Adrenal gland (tissue), 12 donors: ENCODE measurements around the gene FAT1. TPM values are rescaled to one million over a fixed set of nuclear protein-coding genes. Genes with fewer than 3 reads are reported as not detected.

Source experiments
- DNase-seq, 7 donors: peaks; one replicate each; pipeline ENCODE4 v3.0.0-alpha.2; 2019 to 2020
- H3K27ac ChIP-seq, 5 donors: fragments of 200-600 bp; sonication (generic) in 4 of 5; 1 replicate in 3 of 5; 2 replicates in 2 of 5; pipeline versions ENCODE4 v1.5.1 to v1.8.0; 2016 to 2020; ENCODE audit warnings: mild to moderate bottlenecking in 1 of 5
- H3K27me3 ChIP-seq: fragments of 200-600 bp; 2 replicates; pipeline ENCODE4 v1.8.0; 2021
- H3K36me3 ChIP-seq, 2 donors: fragments of 200-600 bp; replicated peaks in 1 of 2; 1 replicate in 1 of 2; 2 replicates in 1 of 2; pipeline versions ENCODE4 v1.5.1 to v1.8.0; 2018 to 2022
- H3K4me1 ChIP-seq, 2 donors: fragments of 200-600 bp; replicated peaks in 1 of 2; 1 replicate in 1 of 2; 2 replicates in 1 of 2; pipeline versions ENCODE4 v1.5.1 to v1.8.0; 2018 to 2021
- H3K4me3 ChIP-seq, 4 donors: fragments of 200-600 bp; sonication (generic) in 3 of 4; one replicate each; pipeline ENCODE4 v1.5.1; 2016 to 2018
- H3K9me3 ChIP-seq, 3 donors: fragments of 200-600 bp; sonication (generic) in 1 of 3; replicated peaks in 1 of 3; 1 replicate in 2 of 3; 2 replicates in 1 of 3; pipeline versions ENCODE4 v1.5.1 to v1.8.0; 2016 to 2021
- POLR2A ChIP-seq, 2 donors: fragments of 450-650 bp; IDR thresholded peaks; one replicate each; pipeline ENCODE4 v1.6.1; 2017; ENCODE audit warnings: antibody characterized with exemption in 2 of 2, mild to moderate bottlenecking in 2 of 2, moderate library complexity in 1 of 2
- WGBS, 4 donors: extraction: QIAGEN DNeasy Blood & Tissue Kit in 2 of 4; methylation state at CpG; one replicate each; pipeline versions ENCODE4 v1.1.5 to v1.1.7; 2013 to 2017; 5-methylcytosine and 5-hydroxymethylcytosine counted together
- intact Hi-C, 2 donors: fragments of 100-400 bp; cut with DNase I; formaldehyde crosslinking; loops; one replicate each; pipeline versions ENCODE4 v1.14.1 to v1.15.0; 2022 to 2023
- polyA plus RNA-seq, 3 donors: library from polyadenylated mRNA; stranded (reverse); fragments of 200-250 nt in 2 of 3; fragments of 350-450 nt in 1 of 3; fragmentation: Illumina TruSeq in 1 of 3; extraction: RNeasy Lipid Tissue Mini Kit (QIAGEN cat#74804) in 1 of 3; gene quantifications; one replicate each; pipeline ENCODE4 v1.2.3, GENCODE V29; 2013 to 2014
- total RNA-seq, 9 donors: library from RNA; depleted of rRNA in 4 of 9; stranded (reverse); fragments of >200 nt in 4 of 9; fragments of 120-200 nt in 1 of 9; fragmentation: NEBNext Ultra II Directional in 1 of 9; extraction: Animal tissue kit (Norgen Biotek cat#: 25700) in 1 of 9; gene quantifications; one replicate each; pipeline versions ENCODE4 v1.1.0 to v1.2.4, GENCODE V29; 2013 to 2023
- TF ChIP-seq, protein P1 (sequence below), 6 experiments: fragments of 450-650 bp in 4 of 6; fragments of 200-600 bp in 2 of 6; sonication (generic) in 1 of 6; IDR thresholded peaks; 1 replicate in 5 of 6; 2 replicates in 1 of 6; pipeline versions ENCODE4 v1.5.1 to v1.8.0; 2016 to 2021; ENCODE audit warnings: antibody characterized with exemption in 6 of 6, mild to moderate bottlenecking in 2 of 6, moderate library complexity in 1 of 6
- donor health status: healthy with polysubstance abuse.
- donor health status: Bipolar disorder and iron deficiency.
- donor health status: DM: yes; HTN: yes; CAD: no.
- donor health status: DM: no; HTN: no; CAD: no.
- donor health status: DM: no; HTN: no; CAD: no.
- donor health status: DM: yes; HTN: yes; CAD: no.

Gene FAT1
- total and polyA plus RNA-seq, 12 donors = 0.79 to 147 (median 6.3) TPM

DNA sequence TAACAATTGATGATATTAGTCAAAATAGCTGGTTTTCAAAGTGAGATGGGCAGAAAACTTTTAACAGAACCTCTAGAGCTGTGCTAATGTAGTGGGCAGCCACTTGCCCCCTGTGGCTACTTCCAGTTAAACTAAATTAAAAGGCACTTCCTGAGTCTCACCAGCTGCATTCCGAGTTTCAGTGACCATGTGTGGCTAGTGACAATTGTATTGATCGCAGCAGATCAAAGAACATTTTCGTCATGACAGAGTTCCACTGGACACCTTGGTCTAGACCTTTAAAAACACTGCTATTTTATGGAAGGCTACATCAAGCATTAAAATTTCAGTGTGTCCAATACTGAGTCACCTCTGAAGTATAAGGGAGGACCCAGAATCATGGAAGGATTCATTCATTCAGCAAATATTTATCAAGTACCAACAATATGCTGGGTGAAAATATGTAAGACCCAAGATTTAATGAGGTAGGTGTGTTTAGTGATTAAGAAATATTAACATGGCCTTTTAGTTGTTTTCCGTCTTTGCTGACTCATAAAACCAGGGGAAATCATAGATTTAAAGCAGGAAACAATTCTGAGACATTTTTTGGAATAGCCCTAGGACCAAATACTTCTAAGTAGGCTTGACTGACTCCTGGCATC, 5.1 kb upstream of the FAT1 start:
- H3K36me3 ChIP-seq = no peaks in the 10 kb centered on the region
- TF ChIP-seq, protein P1, sequence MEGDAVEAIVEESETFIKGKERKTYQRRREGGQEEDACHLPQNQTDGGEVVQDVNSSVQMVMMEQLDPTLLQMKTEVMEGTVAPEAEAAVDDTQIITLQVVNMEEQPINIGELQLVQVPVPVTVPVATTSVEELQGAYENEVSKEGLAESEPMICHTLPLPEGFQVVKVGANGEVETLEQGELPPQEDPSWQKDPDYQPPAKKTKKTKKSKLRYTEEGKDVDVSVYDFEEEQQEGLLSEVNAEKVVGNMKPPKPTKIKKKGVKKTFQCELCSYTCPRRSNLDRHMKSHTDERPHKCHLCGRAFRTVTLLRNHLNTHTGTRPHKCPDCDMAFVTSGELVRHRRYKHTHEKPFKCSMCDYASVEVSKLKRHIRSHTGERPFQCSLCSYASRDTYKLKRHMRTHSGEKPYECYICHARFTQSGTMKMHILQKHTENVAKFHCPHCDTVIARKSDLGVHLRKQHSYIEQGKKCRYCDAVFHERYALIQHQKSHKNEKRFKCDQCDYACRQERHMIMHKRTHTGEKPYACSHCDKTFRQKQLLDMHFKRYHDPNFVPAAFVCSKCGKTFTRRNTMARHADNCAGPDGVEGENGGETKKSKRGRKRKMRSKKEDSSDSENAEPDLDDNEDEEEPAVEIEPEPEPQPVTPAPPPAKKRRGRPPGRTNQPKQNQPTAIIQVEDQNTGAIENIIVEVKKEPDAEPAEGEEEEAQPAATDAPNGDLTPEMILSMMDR (IDR thresholded peaks at IDR 0.05) = no peak
- TF ChIP-seq POLR2A (IDR thresholded peaks at IDR 0.05) = no peak
- DNase-seq = no peak
- H3K4me3 ChIP-seq = no peak overlapping the region
- WGBS, 4 donors = 54 to 75% (median 70%) methylated on average over 4 of the region's 4 CpGs
- peaks cover 16 to 26% of the 10 kb centered on the region in 2 donors for H3K4me1 ChIP-seq
- no peaks in the 10 kb centered on the region for H3K9me3 ChIP-seq
- H3K27me3 ChIP-seq = peaks cover 27% of the 10 kb centered on the region
- no peak overlapping the region for H3K27ac ChIP-seq
- intact Hi-C loops = no loop called here

DNA sequence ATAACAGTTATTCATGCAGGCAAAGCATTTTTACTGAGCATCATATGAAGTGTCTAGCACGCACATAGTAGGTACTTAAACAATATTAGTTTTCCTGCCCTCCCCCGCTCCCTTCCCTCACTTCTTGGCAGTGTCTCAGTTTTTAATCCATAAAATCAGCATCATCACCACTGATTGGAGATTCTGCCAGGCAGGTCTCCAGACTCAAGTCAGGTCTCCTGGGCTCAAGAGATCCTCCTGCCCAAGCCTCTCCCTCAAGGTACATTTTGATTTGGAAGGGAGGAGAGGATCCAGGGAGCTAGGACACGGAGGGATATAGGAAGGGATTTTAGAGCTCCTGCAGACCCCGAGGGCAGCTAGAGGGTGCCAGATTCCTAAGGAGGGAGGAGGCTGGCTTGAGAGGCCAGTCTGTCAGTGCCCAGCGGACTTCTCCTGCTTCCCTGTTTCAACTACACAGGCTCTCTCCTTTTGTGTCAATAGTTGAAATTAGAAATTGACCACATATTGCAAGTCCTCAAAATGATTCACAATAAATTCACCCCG, 4.4 kb upstream of the FAT1 start:
- Histone ChIP-seq H3K4me3 (no peak overlapping the region), H3K27me3 (peaks cover 33% of the 10 kb centered on the region), H3K36me3 (no peaks in the 10 kb centered on the region), H3K9me3 (no peaks in the 10 kb centered on the region), H3K27ac (no peak overlapping the region), H3K4me1 (peaks cover 16 to 30% of the 10 kb centered on the region in 2 donors)
- intact Hi-C loops = no loop called here
- DNase-seq = no peak
- TF ChIP-seq, protein P1 (IDR thresholded peaks at IDR 0.05) = no peak
- TF ChIP-seq POLR2A (IDR thresholded peaks at IDR 0.05) = no peak
- 58 to 66% (median 63%) methylated on average over 6 of the region's 6 CpGs for WGBS, 4 donors

DNA sequence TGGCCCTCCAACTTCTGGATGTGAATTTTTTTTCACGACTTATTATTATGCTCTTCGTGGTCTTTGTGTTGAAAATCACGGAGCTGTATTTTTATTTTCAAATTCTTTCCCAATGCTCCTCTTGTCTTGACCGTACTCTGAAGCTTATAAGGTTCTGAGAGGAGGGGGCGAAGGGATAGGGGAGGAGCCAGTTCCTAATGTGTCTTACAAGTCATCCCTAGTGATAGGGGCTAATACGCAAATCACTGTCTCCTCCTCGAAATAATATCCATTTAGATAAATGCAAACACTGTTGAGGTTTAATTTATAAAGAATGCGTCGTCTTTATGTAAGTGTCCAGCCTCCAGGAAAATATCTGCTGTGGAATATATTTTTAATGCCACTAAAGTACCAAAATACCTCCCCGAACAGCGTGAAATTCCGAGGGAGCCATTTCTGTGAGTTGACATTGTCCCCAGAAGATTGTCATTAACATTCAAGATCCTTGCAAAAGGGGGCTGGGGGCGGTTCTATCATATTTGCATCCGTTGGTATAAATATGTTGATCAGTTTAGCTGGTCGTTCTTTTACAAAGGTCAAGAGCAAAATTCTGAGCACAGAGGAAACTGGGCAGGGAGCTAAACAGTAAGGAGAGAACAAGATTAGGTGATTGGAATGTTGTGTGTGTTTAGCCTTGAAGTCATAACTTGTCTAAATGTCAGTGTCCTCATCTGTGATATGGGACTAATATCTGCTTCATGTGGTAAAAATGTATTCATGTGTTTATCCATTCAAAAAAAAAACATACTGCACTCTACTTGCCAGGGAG, 3.7 kb upstream of the FAT1 start:
- Histone ChIP-seq H3K36me3 (no peaks in the 10 kb centered on the region), H3K9me3 (no peaks in the 10 kb centered on the region), H3K4me3 (peak overlapping the region in 1 of 4 donors; percentile 61), H3K4me1 (peaks cover 16 to 33% of the 10 kb centered on the region in 2 donors), H3K27ac (no peak overlapping the region), H3K27me3 (peaks cover 40% of the 10 kb centered on the region)
- 7 to 12% (median 10%) methylated on average over 15 of the region's 15 CpGs for WGBS, 4 donors
- no peak for DNase-seq
- intact Hi-C loops = no loop called here
- TF ChIP-seq, protein P1 (IDR thresholded peaks at IDR 0.05) = no peak
- no peak for TF ChIP-seq POLR2A (IDR thresholded peaks at IDR 0.05)

DNA sequence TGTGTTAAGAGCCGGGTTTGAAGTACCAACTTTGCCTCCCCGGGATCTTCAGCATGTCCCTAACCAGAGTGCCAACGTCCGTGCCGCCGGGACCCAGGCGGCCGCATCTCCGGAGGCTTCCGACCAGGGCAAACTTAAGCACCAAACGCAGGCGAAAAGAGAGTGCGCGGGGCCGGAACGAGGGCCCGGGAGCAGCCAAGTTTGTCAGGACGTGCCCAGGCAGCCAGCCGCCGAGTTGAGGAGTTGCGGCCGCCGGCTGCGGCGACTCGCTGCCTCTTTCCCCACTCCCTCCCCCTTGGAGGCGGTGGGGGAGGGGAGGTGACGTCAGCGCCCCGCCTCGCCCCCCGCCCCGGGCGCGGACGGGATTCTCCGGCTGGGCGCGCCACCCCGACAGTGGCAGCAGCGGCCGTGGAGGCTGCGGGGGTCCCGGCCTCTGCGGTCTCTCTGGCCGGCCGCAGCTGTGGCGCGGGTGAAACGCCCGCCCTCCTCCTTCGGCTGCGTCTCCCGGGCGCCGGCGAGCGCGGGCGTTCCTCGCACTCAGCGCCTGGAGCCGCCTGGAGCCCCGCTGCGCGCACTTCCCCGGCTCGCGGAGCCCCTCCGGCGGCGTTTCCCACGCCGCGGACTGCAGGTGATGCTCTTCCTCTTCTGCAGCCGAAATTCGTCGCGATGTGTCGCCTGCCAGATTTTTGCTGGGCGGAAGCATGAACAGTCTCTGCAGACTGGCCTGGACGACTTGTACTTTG, 2.9 kb upstream of the FAT1 start:
- Histone ChIP-seq H3K27ac (peak overlapping the region in 1 of 5 donors; percentile 62), H3K9me3 (no peaks in the 10 kb centered on the region), H3K4me3 (peak overlapping the region in 1 of 4 donors; percentile 61), H3K4me1 (peaks cover 16 to 33% of the 10 kb centered on the region in 2 donors), H3K36me3 (no peaks in the 10 kb centered on the region), H3K27me3 (peaks cover 47% of the 10 kb centered on the region)
- DNase-seq = peak in 4 of 7 donors; percentile 30 to 36 (median 30)
- WGBS, 4 donors = 1 to 2% (median 1%) methylated on average over 24 to 81 of the region's 82 CpGs
- intact Hi-C loops = no loop called here
- no peak for TF ChIP-seq POLR2A (IDR thresholded peaks at IDR 0.05)
- TF ChIP-seq, protein P1 (IDR thresholded peaks at IDR 0.05) = no peak
